DMS153 (cell line): ENCODE measurements around the gene KRTAP5-2.

ENCODE experiments used
- DNase-seq: peaks from one replicate; lab custom pipeline; 2025; lab: John Stamatoyannopoulos, UW

Gene KRTAP5-2

GRCh38 chr11:1567721-1568100, 30.4 kb downstream of the KRTAP5-2 start:
- DNase-seq = no peak

DNA sequence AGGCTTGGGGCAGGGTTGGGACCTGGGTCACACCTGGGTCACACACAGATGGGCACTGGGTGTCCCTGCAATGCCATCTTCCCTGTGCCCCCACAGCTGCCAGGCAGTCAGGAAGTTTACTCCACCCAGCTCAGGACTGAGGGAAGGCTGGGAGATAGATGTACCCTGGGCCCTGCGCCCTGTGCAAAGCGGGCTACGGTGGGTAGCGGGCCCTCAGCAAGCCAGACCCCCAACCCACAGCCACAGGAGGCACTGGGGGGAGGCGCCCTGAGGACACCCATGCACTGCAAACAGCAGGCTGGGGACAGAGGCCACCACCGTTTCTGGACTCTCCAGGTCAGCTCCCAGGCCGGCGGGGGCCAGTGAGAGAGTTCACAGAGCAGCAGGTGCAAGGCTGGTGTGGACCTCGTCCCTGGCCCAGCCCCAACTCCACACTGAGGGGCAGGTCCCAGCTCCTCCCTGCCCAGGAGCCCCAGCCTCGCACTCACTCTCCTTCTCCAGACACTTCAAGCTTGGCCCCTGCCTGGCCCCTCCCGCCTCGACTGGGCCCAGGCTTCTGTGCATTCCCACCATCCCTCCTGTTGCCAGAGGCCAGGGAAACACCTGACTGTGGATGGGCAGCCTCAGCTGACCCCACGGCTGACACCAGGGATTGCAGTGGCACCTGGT, 30.9 kb downstream of the KRTAP5-2 start:
- no peak for DNase-seq

- no peak for DNase-seq
Observed at GRCh38 chr11:1566381-1567051, 31.6 kb downstream of the KRTAP5-2 start.

DNA sequence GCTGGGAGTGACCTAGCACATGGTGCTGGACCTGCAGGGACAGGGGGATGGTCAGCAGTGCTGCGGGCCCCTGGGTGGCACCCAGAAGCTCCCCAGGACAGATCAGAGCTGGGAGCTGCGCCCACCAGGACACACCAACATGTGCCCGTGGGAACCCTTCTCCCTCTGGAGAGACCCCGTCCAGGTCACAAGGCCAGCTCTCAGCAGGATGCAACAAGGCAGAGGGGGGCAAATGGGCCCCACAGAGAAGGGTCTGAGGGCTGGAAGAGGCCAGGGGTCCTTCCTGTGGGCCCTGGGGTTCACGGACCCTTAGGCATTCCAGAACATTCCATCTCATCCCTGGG, 32.2 kb downstream of the KRTAP5-2 start:
- no peak for DNase-seq

DNA sequence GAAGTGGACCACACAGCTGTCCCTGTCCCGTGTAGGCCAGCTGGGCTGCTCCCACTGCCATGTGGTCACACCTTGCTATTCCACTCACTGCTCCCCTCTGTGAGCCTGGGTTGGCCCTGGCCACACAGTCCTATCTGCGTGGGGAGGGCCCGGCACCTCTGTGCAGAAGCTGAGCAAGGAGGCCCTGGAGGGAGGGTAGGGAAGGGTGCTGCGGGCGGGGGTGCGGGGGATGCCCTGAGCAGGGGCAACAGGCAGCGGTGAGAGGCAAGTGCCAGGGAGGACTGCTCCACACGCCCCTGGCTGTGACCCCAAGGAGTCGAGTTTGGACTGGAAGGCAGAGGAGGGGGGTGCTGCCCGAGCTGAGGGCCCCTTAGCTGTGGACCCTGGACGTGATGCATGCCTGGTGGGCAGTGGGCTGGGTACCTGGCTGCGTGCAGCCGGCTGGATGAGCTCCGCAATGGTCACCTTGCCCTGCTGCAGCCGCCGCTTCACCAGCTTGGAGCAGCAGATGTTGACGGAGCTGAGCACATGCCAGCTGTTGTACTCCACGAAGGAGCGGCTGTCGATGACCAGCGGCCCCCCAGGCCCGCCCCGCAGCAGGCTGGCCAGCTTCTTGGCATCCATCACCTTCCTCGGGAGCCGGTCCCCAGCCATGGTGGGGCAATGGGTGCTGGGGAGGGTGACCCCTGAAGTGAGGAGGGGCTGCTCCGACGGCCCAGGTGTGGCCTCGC, 32.8 kb downstream of the KRTAP5-2 start:
- no peak for DNase-seq

DNA sequence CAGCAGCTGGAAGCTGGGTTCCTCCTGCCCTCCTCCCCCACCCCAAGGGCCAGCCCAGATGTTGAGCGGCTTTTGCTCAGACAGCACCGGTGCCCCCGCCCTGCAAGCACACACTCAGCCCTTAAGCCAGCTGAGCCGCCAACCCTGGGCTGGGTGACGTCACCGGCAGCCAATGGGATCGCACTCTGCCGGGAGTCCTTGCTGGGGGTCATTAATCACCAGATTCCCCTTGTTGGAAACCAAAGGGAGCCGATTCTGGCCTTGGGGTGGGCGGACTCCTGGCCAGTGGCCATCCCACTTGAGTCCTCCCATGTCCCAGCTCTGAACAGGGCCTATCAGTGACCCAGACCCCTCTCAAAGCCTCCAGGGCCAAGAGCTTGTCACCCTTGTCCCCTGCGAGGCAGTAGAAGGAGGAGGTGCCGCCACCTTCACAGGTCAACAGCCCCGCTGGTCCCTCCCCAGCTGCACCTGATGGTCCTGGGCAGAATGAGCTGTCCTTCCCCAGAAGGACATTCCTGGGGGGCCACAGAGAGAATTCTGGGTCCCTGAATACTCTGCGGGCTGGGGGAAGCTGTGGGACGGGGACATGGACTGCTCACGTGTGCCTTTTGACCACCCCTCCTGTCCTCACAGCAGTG, 33.4 kb downstream of the KRTAP5-2 start:
- no peak for DNase-seq

- no peak for DNase-seq
Observed at GRCh38 chr11:1563697-1564534, 34.2 kb downstream of the KRTAP5-2 start.

GRCh38 chr11:1563149-1563638, 34.9 kb downstream of the KRTAP5-2 start:
- DNase-seq = no peak

DNA sequence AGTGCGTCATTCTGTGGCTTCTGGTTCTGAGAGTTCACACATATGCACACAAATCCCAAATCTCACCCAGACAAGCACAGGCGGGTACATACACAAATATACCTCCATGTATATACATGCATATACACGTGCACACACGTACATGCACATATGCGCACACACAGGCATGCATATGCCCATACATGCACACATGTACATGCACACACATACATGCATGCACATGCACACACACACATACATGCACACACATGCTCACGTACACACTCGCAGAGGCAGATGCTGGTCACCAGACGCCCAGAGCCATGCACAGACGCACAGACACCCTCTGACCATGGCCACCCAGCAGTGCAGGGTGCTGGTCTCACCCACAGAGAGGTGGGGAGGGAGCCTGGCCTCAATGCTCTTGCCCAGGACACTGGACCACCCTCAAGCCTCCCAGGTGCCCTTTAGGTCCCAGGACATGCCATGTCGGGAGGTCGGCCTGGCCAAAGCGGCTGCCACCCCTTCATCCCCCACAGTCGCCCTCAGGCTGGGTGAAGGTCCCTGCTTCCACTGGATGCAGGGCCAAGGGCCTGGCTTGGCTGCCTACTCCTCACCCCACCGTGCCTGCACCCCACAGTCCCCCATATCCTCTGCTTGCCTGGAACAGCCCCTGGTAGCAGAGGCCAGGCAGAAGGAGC, 35.5 kb downstream of the KRTAP5-2 start:
- DNase-seq = no peak

DNA sequence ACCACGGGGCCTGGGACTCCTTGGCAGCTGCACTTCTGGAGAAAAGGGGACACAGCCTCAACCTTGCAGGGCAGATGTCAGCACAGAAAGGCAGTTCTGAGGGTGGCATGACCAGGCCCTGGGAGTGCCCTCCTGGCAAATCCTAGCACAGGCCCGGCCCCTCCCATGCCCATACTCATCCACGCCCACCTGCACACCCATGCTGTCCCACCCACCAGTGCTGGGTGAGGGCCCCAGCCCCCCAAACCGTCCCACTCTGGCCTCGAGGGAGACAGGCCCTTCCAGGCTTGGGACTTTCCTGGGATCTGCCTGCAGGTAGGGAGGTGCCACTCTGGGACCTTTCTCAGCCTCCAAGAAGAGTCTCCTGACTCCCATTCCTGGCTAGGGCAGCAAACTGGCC, 36.1 kb downstream of the KRTAP5-2 start:
- DNase-seq = no peak

- DNase-seq = no peak
Observed at GRCh38 chr11:1561266-1561665, 36.8 kb downstream of the KRTAP5-2 start.

DNA sequence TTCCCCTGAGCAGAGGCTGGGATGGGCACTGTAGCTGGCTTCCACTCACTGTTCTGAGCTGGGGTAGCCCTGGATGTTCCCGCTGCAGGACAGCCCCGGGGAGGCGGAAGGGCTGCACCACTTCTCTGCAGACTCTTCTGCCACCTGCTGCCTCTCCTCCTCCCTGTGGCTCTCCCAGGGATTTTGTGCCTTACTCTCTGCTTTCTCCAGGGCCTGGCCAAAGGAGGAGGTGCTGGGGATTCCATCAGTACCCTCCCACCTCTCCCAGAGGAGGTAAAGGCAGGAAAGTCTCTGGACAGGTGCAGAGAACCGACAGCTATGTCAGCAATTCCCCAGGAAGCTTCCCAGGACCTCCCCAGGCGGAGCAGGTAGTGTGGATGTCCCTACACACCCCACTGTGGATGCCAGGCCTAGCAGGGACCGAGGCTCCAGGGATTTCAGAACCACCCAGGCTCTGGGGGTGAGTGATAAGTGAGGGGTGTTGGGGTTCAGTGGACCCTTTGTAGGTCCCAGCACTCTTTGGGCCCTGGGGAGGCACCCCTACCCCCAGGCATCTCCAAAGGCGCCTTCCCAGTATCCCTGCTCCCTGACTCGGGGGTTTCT, 37.3 kb downstream of the KRTAP5-2 start:
- no peak for DNase-seq

DNA sequence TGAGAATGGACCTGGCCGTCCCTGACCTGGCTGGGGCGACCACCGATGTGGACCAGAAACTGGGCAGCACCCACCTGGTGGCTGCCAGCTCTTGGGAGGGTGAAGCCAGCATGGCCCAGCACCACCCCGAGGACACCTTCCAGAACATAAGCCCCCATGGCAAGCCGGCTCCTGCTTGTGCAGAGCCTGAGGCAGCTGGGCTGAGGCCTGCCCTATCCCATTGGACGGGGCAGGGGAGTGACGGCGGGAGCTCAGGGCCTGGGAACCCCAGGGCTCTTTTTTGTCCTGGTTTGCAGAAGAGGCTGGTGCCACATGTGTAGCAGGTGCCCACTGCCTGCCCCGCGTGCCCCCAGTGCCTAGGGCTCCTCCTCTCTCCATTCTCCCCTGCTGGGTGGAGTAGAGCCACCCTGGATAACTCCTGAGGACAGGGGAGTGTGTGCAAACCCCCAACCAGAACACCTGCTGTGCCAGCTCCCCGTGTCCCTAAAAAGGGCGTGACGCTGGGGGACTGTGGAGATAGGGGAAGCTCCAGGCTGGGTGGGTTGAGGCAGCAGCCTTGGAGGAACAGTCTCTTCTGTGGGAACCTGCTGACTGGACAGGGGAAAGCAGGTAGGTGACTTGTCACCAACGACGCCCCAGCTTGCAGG, 38.0 kb downstream of the KRTAP5-2 start:
- DNase-seq = no peak

DNA sequence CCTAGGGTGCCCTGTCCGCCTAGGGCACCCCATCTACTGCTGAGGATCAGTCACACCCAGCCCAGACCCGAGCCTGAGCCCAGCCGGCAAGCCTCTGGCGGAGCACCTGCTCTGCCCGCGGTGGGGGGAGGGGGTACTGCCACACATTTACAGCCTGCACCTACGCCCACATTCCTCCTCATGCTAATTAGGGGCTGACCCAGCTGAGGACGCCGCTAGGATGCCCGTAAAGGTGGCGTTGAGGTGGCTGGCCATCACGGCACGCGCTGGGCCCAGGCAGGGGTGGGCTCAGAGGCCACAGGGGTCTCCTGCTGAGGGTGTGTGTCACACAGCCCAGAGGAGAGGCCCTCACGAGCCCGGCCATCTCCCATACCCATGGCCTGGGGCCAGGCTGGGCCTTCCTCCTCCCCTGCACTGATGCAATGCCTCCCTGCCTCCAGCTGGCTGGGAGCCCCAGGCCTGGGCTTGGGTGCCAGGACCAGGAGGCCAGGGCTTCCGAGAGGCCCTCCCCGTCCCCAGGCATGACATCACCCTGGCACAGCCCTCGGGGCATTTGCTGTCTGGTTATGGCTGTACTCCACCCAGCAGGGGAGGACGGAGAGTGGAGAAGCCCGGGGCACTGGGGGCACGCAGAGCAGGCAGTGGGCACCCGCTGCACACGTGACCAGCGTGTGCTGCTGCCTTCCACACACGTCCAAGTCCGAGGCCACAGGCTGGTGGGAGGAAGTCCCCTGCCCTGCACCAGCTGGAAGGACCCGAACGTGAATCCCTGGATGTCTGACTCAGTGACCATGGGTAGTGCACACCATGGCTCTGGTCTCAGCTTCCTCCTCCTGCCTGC, 38.8 kb downstream of the KRTAP5-2 start:
- DNase-seq = no peak

DNA sequence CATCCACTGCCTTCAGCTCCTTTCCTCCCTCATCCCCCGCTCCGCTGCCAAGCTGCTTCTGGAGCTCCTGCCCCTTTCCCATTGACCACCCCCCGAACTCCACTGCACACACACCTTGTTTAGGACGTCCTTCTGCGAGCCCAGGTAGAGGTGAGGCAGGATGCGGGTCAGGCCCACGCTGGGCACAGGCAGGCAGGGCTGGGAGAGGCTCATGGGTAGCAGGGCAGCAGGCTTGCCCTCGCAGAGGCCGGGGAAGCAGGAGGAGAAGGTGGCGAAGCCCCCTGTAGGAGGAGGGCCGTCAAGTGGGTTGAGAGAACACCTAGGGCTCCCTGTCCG, 39.4 kb downstream of the KRTAP5-2 start:
- no peak for DNase-seq

DNA sequence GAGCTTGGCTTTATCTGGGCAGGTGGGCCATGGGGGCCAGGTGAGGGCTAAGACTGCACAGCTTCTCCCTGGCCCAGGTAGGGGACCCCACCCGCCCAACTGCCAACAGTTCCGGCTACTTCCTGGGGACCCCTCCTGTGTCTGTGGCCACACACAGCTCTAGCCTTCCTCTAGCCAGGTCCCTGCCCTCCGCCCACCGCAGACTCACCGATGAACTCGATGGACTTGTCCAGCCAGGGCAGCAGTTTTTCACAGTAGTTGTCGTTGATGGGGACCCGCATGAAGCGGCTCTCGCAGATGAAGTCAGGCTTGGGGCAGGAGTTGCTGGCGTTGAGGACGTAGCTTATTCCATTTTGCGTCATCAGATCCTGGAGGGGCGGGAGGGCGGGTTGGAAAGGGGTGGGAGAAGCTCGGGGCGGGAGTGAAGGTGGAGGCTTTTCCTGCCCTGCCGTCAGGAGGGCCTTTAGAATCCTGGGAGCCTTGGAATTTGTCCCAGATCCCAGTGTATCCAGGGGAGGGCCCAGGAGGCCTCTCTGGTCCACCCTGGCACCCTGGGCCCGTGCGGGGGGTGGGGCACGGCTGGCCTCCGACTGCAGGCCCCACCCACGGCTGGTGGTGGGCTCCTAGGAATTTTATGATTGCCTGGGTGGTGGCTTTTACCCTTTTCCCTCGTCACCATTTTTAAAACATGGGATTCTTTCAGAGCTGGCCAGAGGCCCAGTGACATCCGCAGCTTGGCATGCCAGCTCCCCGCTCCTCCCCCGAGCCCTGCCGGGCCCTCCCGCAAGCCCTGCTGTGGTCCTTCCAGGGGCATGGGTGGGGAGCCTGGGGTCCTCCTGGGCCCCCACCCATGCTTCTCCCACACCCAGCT, 40.0 kb downstream of the KRTAP5-2 start:
- DNase-seq = no peak

GRCh38 chr11:1557051-1557884, 40.8 kb downstream of the KRTAP5-2 start:
- no peak for DNase-seq
